ENCODE measurements around the gene ZDHHC14. TPM values are rescaled to one million over a fixed set of nuclear protein-coding genes. Genes with fewer than 3 reads are reported as not detected.

Gene ZDHHC14
- total and polyA plus RNA-seq, 8 donors, result 8.2 to 33.2 (median 25.8) TPM

GRCh38 chr6:157494132-157494710, 113.2 kb downstream of the ZDHHC14 start:
- TF ChIP-seq CTCF (IDR thresholded peaks at IDR 0.05), result no peak
- H3K4me1 ChIP-seq, result no peaks in the 10 kb centered on the region
- DNase-seq, result peak in 1 of 4 donors; percentile 25
- no peaks in the 10 kb centered on the region for H3K36me3 ChIP-seq
- ATAC-seq, result no peak
- intact Hi-C loops (cut with DNase I), result no loop called here
- H3K27ac ChIP-seq, result no peak overlapping the region
- peaks cover 0 to 7% of the 10 kb centered on the region in 2 donors for H3K27me3 ChIP-seq
- no peaks in the 10 kb centered on the region for H3K9me3 ChIP-seq
- no peak overlapping the region for H3K4me3 ChIP-seq

GRCh38 chr6:157496534-157497095, 115.6 kb downstream of the ZDHHC14 start:
- intact Hi-C loops (cut with DNase I), result no loop called here
- TF ChIP-seq CTCF (IDR thresholded peaks at IDR 0.05), result no peak
- ATAC-seq (no peak), DNase-seq (no peak)
- Histone ChIP-seq H3K36me3 (no peaks in the 10 kb centered on the region), H3K9me3 (no peaks in the 10 kb centered on the region), H3K27me3 (no peaks in the 10 kb centered on the region), H3K4me1 (no peaks in the 10 kb centered on the region), H3K4me3 (no peak overlapping the region), H3K27ac (no peak overlapping the region)

GRCh38 chr6:157497579-157497978, 116.6 kb downstream of the ZDHHC14 start:
- intact Hi-C loops (cut with DNase I), result no loop called here
- H3K4me1 ChIP-seq, result no peaks in the 10 kb centered on the region
- no peak overlapping the region for H3K27ac ChIP-seq
- H3K36me3 ChIP-seq, result no peaks in the 10 kb centered on the region
- no peaks in the 10 kb centered on the region for H3K9me3 ChIP-seq
- no peaks in the 10 kb centered on the region for H3K27me3 ChIP-seq
- DNase-seq (no peak), ATAC-seq (no peak)
- no peak overlapping the region for H3K4me3 ChIP-seq
- TF ChIP-seq CTCF (IDR thresholded peaks at IDR 0.05), result no peak

- ATAC-seq (no peak), DNase-seq (no peak)
- Histone ChIP-seq H3K36me3 (no peaks in the 10 kb centered on the region), H3K4me3 (no peak overlapping the region), H3K27ac (no peak overlapping the region), H3K9me3 (no peaks in the 10 kb centered on the region), H3K4me1 (no peaks in the 10 kb centered on the region), H3K27me3 (no peaks in the 10 kb centered on the region)
- TF ChIP-seq CTCF (IDR thresholded peaks at IDR 0.05), result no peak
- intact Hi-C loops (cut with DNase I), result no loop called here
Observed at GRCh38 chr6:157498817-157499216, 117.8 kb downstream of the ZDHHC14 start.

- no peak for DNase-seq
- no peak overlapping the region for H3K4me3 ChIP-seq
Observed at GRCh38 chr6:157500022-157500421, 119.0 kb downstream of the ZDHHC14 start.

More at GRCh38 chr6:157500022-157500421, 119.0 kb downstream of the ZDHHC14 start:
- intact Hi-C loops (cut with DNase I), result no loop called here
- no peaks in the 10 kb centered on the region for H3K9me3 ChIP-seq
- no peak for TF ChIP-seq CTCF (IDR thresholded peaks at IDR 0.05)
- no peaks in the 10 kb centered on the region for H3K36me3 ChIP-seq
- ATAC-seq, result no peak
- H3K27ac ChIP-seq, result no peak overlapping the region
- no peaks in the 10 kb centered on the region for H3K4me1 ChIP-seq
- no peaks in the 10 kb centered on the region for H3K27me3 ChIP-seq

Data from left lung (tissue), 10 donors.